Middle frontal gyrus (tissue), 1 donor: Measurements from ENCODE around the gene PRKAG2.
"Not testable (repeated sequence)": the region's sequence is repeated elsewhere in the genome, so short reads cannot be mapped to it uniquely, and the experiment has no call there.

Source experiments
- DNase-seq: peaks from one replicate; pipeline ENCODE4 v3.0.0-alpha.2; 2015; ENCODE audit warnings: low spot score; ENCODE audit errors: extremely low spot score

The PRKAG2 gene

GRCh38 chr7:151876899-151877777 lies at the start of gene PRKAG2:
PRKAG2 (minus strand) TSS chr7:151877115; CDS start chr7:151876620, 495 bp downstream.
- no peak for DNase-seq

- no peak for DNase-seq
Observed at GRCh38 chr7:151926336-151926712, 49.4 kb upstream of the PRKAG2 start.

- peak; percentile 21 for DNase-seq
Observed at GRCh38 chr7:151925446-151926335, 48.8 kb upstream of the PRKAG2 start.

- no peak for DNase-seq
Observed at GRCh38 chr7:151924508-151924907, 47.6 kb upstream of the PRKAG2 start.

GRCh38 chr7:151924001-151924400 lies 47.1 kb upstream of the PRKAG2 start:
- no peak for DNase-seq

GRCh38 chr7:151923097-151923876 lies 46.4 kb upstream of the PRKAG2 start:
- DNase-seq, result no peak

- no peak for DNase-seq
Observed at GRCh38 chr7:151921451-151921850, 44.5 kb upstream of the PRKAG2 start.

- no peak for DNase-seq
Observed at GRCh38 chr7:151920488-151920887, 43.6 kb upstream of the PRKAG2 start.

- no peak for DNase-seq
Observed at GRCh38 chr7:151919595-151919994, 42.7 kb upstream of the PRKAG2 start.

GRCh38 chr7:151918510-151918843 lies 41.6 kb upstream of the PRKAG2 start:
- no peak for DNase-seq

GRCh38 chr7:151917791-151918509 lies 41.0 kb upstream of the PRKAG2 start:
- DNase-seq, result no peak

- no peak for DNase-seq
Observed at GRCh38 chr7:151914051-151914450, 37.1 kb upstream of the PRKAG2 start.

- not testable (repeated sequence) for DNase-seq
Observed at GRCh38 chr7:151910655-151911054, 33.7 kb upstream of the PRKAG2 start.

GRCh38 chr7:151907115-151907514 lies 30.2 kb upstream of the PRKAG2 start:
- not testable (repeated sequence) for DNase-seq

GRCh38 chr7:151905766-151906165 lies 28.9 kb upstream of the PRKAG2 start:
- no peak for DNase-seq

- no peak for DNase-seq
Observed at GRCh38 chr7:151905353-151905752, 28.4 kb upstream of the PRKAG2 start.

GRCh38 chr7:151904270-151904669 lies 27.4 kb upstream of the PRKAG2 start:
- no peak for DNase-seq

GRCh38 chr7:151903249-151904032 lies 26.5 kb upstream of the PRKAG2 start:
- DNase-seq, result no peak

GRCh38 chr7:151902311-151902710 lies 25.4 kb upstream of the PRKAG2 start:
- no peak for DNase-seq

GRCh38 chr7:151901828-151902227 lies 24.9 kb upstream of the PRKAG2 start:
- no peak for DNase-seq
